ENCODE measurements around the gene ASRGL1.

DNA sequence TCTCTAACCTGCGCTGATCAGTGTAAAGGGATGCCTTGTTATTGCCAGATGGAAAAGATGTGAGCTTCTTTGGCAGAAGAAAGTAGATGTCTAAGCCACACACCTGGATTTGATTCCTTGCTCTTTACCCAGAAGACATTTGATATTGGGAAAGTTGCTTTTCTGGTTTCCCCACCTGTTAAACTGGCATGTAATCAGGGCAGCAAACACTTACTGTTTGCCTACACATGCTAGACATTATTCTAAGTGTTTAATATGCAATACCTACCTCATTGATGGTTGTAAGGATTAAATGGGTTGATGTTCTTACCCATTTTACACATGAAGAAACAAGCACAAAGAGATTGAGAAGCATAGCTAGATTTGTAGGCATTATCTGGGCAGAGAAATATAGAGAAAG lies 16.6 kb downstream of the ASRGL1 start:
- TF ChIP-seq CTCF (IDR thresholded peaks at IDR 0.05) (no peak), POLR2AphosphoS5 (IDR thresholded peaks at IDR 0.05) (no peak), POLR2A (IDR thresholded peaks at IDR 0.05) (no peak), EP300 (IDR thresholded peaks at IDR 0.05; ENCODE audit: low read depth) (no peak)

Measured in transverse colon (tissue), 4 donors.